Measurements from ENCODE around the gene PMAIP1. TPM values are rescaled to one million over a fixed set of nuclear protein-coding genes. Genes with fewer than 3 reads are reported as not detected.

Gene PMAIP1
- total and polyA plus RNA-seq, 2 of the 8 experiments (the other 6 are each of a cell fraction or from before 2014, with no cell fraction given), result 51.7 to 84.1 TPM

DNA sequence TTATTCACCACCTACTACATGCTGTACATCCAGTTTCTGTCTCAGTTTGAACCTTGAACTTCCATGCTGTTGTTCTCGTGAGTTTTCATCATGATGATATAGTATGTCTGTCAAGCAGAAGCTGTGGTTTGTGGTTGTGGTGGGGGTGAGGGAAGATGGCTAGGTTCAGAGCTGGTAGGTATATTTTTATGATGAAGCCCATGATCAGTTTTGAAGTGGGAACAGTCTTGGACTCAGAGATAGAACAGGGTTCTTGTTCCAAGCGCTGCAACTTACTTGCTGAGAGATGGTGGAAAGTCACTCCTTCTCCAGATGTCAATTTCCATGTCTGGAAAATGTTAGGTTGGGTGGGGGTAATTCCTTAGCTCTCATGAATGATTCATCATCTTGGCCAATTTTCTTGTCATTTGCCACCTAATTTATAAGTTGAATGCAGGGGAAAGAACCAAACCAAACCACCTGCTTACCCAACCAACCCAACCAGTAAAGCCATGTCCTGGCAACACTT, 21.6 kb downstream of the PMAIP1 start:
- no peak overlapping the region for H3K4me2 ChIP-seq (ENCODE audit: insufficient read depth in 1 of 2, low read depth in 2 of 2, low read length in 2 of 2)
- H3K4me3 ChIP-seq (ENCODE audit: extremely low read depth in 1 of 4, insufficient read depth in 2 of 4, low read depth in 3 of 4, low read length in 4 of 4), result no peak overlapping the region
- H4K91ac ChIP-seq (replicated peaks; ENCODE audit: insufficient read length, low read length), result no peak overlapping the region
- ChIA-PET CTCF (ENCODE audit: partially characterized antibody) (no interaction called here), POLR2A (ENCODE audit: partially characterized antibody) (interaction anchor here (2.9 to 4.2 kb wide), 2 partner anchors 16 to 21 kb away, joined by 8 to 35 read pairs; partner anchors contain the start of gene PMAIP1)
- H3K27me3 ChIP-seq (replicated peaks in 1 of 4; ENCODE audit: control insufficient read depth in 3 of 4, extremely low read depth in 1 of 4, insufficient read depth in 3 of 4, low read length in 3 of 4), result no peaks in the 10 kb centered on the region
- H2BK12ac ChIP-seq (ENCODE audit: low read depth, low read length), result no peak overlapping the region
- no peaks in the 10 kb centered on the region for H4K20me1 ChIP-seq (replicated peaks in 1 of 2; ENCODE audit: control insufficient read depth in 1 of 2, insufficient read depth in 2 of 2, low read length in 2 of 2)
- no peak overlapping the region for H3K4ac ChIP-seq (replicated peaks; ENCODE audit: insufficient read length, low read depth, low read length)
- no peak overlapping the region for H3K14ac ChIP-seq (ENCODE audit: insufficient read length)
- H3K4me1 ChIP-seq (replicated peaks in 1 of 4; ENCODE audit: control insufficient read depth in 3 of 4, insufficient read depth in 4 of 4, low read length in 3 of 4), result peaks cover 0 to 6% (median 2%) of the 10 kb centered on the region in 4 experiments; a peak in 3 of 7 replicates
- no peak for TF ChIP-seq POLR2A (IDR thresholded peaks at IDR 0.05; ENCODE audit: control extremely low read depth in 1 of 2, low read depth in 2 of 2, low read length in 2 of 2)
- TF ChIP-seq TCF12 (IDR thresholded peaks at IDR 0.05; ENCODE audit: low read depth, low read length), result no peak
- no peak for TF ChIP-seq GABPA (IDR thresholded peaks at IDR 0.05; ENCODE audit: borderline replicate concordance, insufficient read depth, low read length)
- TF ChIP-seq KDM5A (IDR thresholded peaks at IDR 0.05; ENCODE audit: low read length), result no peak
- TF ChIP-seq SIX5 (IDR thresholded peaks at IDR 0.05; ENCODE audit: low read depth, low read length), result no peak
- no peak for TF ChIP-seq BCL11A (IDR thresholded peaks at IDR 0.05; ENCODE audit: low read depth in 2 of 2, low read length in 2 of 2)
- TF ChIP-seq BACH1 (IDR thresholded peaks at IDR 0.05; ENCODE audit: low read length), result no peak
- TF ChIP-seq GTF2F1 (IDR thresholded peaks at IDR 0.05; ENCODE audit: borderline replicate concordance, low read depth, low read length), result no peak
- TF ChIP-seq MAFK (IDR thresholded peaks at IDR 0.05; ENCODE audit: low read depth, low read length), result no peak
- no peak for TF ChIP-seq YY1 (IDR thresholded peaks at IDR 0.05; ENCODE audit: low read depth, low read length)
- DNase-seq (ENCODE audit: low read depth in 1 of 2, low spot score in 2 of 2) (no peak), FAIRE-seq (no peak)
- H3K23ac ChIP-seq (ENCODE audit: insufficient read length), result no peak overlapping the region
- no peak overlapping the region for H4K8ac ChIP-seq (ENCODE audit: extremely low read depth, insufficient read depth, low read length)
- no peak overlapping the region for H3K18ac ChIP-seq (ENCODE audit: extremely low read depth, low read length)
- H3K23me2 ChIP-seq (ENCODE audit: low read depth, low read length), result no peaks in the 10 kb centered on the region
- H2AK5ac ChIP-seq (ENCODE audit: low read depth, low read length), result no peak overlapping the region
- H2BK120ac ChIP-seq (replicated peaks; ENCODE audit: low read depth, low read length), result no peak overlapping the region
- no peaks in the 10 kb centered on the region for H3K79me2 ChIP-seq (ENCODE audit: control insufficient read depth in 1 of 2, insufficient read depth in 2 of 2, low read length in 2 of 2)
- no peak overlapping the region for H2BK20ac ChIP-seq (ENCODE audit: low read length)
- H2BK5ac ChIP-seq (ENCODE audit: low read depth, low read length), result no peak overlapping the region
- WGBS, 2 experiments (ENCODE audit: extremely low coverage in 1 of 2, insufficient coverage in 1 of 2, insufficient read length in 1 of 2, insufficient replicate concordance in 2 of 2, low coverage in 1 of 2, low lambda C conversion rate in 2 of 2, missing lambda C conversion rate in 1 of 2), result 91% methylated on average over 2 of the region's 2 CpGs; no CpG with 5 or more reads in 1 of the 2 experiments
- no peaks in the 10 kb centered on the region for H3K9me3 ChIP-seq (ENCODE audit: insufficient read depth in 2 of 2, low read depth in 1 of 2, low read length in 1 of 2)
- no peak overlapping the region for H3K27ac ChIP-seq (ENCODE audit: low read depth, low read length)
- H2AFZ ChIP-seq (ENCODE audit: low read length), result no peak overlapping the region
- no peak overlapping the region for H3K56ac ChIP-seq (replicated peaks; ENCODE audit: insufficient read length, low read depth, low read length)
- no peaks in the 10 kb centered on the region for H3K36me3 ChIP-seq (ENCODE audit: control insufficient read depth in 2 of 4, insufficient read depth in 4 of 4, low read length in 3 of 4)
- H3K79me1 ChIP-seq (ENCODE audit: low read depth, low read length), result no peaks in the 10 kb centered on the region
- H4K5ac ChIP-seq (ENCODE audit: insufficient read length, low read depth, low read length), result no peak overlapping the region
- H3K9ac ChIP-seq (replicated peaks in 1 of 4; ENCODE audit: extremely low read depth in 1 of 4, low read depth in 3 of 4, low read length in 3 of 4), result no peak overlapping the region
- H2BK15ac ChIP-seq (ENCODE audit: low read length), result no peak overlapping the region
